Neural progenitor cell (in vitro differentiated cells): Measurements from ENCODE around the gene IFFO2. TPM values are rescaled to one million over a fixed set of nuclear protein-coding genes. Genes with fewer than 3 reads are reported as not detected.

ENCODE experiments used
- DNase-seq: peaks from one replicate; pipeline ENCODE4 v3.0.0-alpha.2; 2016; ENCODE audit warnings: low spot score
- H2AFZ ChIP-seq: fragments of 200-600 bp; sonication (generic); replicated peaks from 2 replicates; pipeline ENCODE4 v1.6.1; 2016; ENCODE audit warnings: antibody characterized with exemption
- H3F3A ChIP-seq: fragments of 200-600 bp; sonication (generic); 2 replicates; pipeline ENCODE4 v1.6.1; 2016; ENCODE audit warnings: antibody characterized with exemption, low read depth
- H3K27ac ChIP-seq: fragments of 200-600 bp; sonication (generic); 2 replicates; pipeline ENCODE4 v1.5.1; 2016; ENCODE audit warnings: mild to moderate bottlenecking
- H3K27me3 ChIP-seq: fragments of 200-600 bp; sonication (generic); 2 replicates; pipeline ENCODE4 v1.6.1; 2016; ENCODE audit warnings: mild to moderate bottlenecking, moderate library complexity
- H3K36me3 ChIP-seq: fragments of 200-600 bp; sonication (generic); 2 replicates; pipeline ENCODE4 v1.5.1; 2016
- H3K4me1 ChIP-seq: fragments of 200-600 bp; sonication (generic); 2 replicates; pipeline ENCODE4 v1.6.1; 2016; ENCODE audit warnings: mixed run types
- H3K4me2 ChIP-seq: fragments of 200-600 bp; sonication (generic); 2 replicates; pipeline ENCODE4 v1.6.1; 2016
- H3K4me3 ChIP-seq: fragments of 200-600 bp; sonication (generic); 2 replicates; pipeline ENCODE4 v1.5.1; 2016
- H3K79me2 ChIP-seq: fragments of 200-600 bp; sonication (generic); 2 replicates; pipeline ENCODE4 v1.6.1; 2016; ENCODE audit warnings: low read depth
- H3K9ac ChIP-seq: fragments of 200-600 bp; sonication (generic); 2 replicates; pipeline ENCODE4 v1.6.1; 2016
- H3K9me3 ChIP-seq: fragments of 200-600 bp; sonication (generic); 2 replicates; pipeline ENCODE4 v1.5.1; 2016; ENCODE audit warnings: low read depth
- H4K20me1 ChIP-seq: fragments of 200-600 bp; sonication (generic); 2 replicates; pipeline ENCODE4 v1.6.1; 2016; ENCODE audit warnings: low read depth
- H3K27ac Mint-ChIP-seq: 3 replicates; pipeline ENCODE4 v1.8.0; 2021; ENCODE audit warnings: mixed read lengths
- H3K27me3 Mint-ChIP-seq: 2 replicates; pipeline ENCODE4 v1.8.0; 2022; ENCODE audit warnings: low read depth, mild to moderate bottlenecking, inconsistent platforms, moderate library complexity, mixed read lengths; ENCODE audit not compliant: insufficient read depth
- H3K36me3 Mint-ChIP-seq: 3 replicates; pipeline ENCODE4 v1.8.0; 2021; ENCODE audit warnings: mixed read lengths
- H3K4me1 Mint-ChIP-seq: 3 replicates; pipeline ENCODE4 v1.8.0; 2021; ENCODE audit warnings: mixed read lengths
- H3K4me3 Mint-ChIP-seq: 3 replicates; pipeline ENCODE4 v1.8.0; 2021; ENCODE audit warnings: mild to moderate bottlenecking, moderate library complexity, mixed read lengths
- H3K9me3 Mint-ChIP-seq: 3 replicates; pipeline ENCODE4 v1.8.0; 2020; ENCODE audit warnings: mixed read lengths
- EZH2 ChIP-seq: fragments of 200-600 bp; sonication (generic); IDR thresholded peaks from 2 replicates; pipeline ENCODE4 v1.6.1; 2017; ENCODE audit warnings: antibody characterized with exemption, mild to moderate bottlenecking, moderate library complexity
- EZH2phosphoT487 ChIP-seq: fragments of 200-600 bp; sonication (generic); IDR thresholded peaks from 2 replicates; pipeline ENCODE4 v1.6.1; 2017; ENCODE audit warnings: antibody characterized with exemption
- total RNA-seq: library from RNA; depleted of rRNA; stranded (reverse); fragments of >200 nt; gene quantifications from 2 replicates; pipeline ENCODE4 v1.2.3, GENCODE V29; 2015; ENCODE audit warnings: low replicate concordance
- TF ChIP-seq, protein P1 (sequence below): fragments of 200-600 bp; sonication (generic); IDR thresholded peaks from 2 replicates; pipeline ENCODE4 v1.5.1; 2017; ENCODE audit warnings: antibody characterized with exemption, mild to moderate bottlenecking

The IFFO2 gene
- total RNA-seq, 1 donor from 2014 or later, result 0.65 TPM

DNA sequence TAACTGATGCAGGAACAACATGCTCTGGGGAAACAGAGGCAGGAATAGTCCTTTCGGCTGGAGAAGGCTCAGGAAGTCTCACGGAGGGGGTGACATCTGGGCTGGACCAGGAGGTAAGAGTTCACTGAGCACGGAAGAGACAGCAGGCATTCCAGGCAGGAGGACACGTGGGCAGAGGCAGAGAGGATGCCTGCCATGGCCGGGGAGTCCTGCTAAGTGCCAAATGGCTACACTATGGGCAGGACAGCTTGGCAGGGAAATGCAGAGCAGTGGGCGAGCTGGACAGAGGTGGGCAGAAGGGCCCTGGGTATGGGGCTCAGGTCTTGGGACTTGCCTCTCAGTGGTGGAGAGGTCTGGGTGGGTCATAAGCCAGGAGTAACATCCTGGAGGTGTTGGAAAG lies 71.7 kb downstream of the IFFO2 start:
- H3K4me3 ChIP-seq, result no peak overlapping the region
- H2AFZ ChIP-seq, result no peak overlapping the region
- H3K27ac Mint-ChIP-seq, result no peak overlapping the region
- H3K27ac ChIP-seq, result no peak overlapping the region
- H3K4me3 Mint-ChIP-seq, result no peak overlapping the region
- H3K9me3 Mint-ChIP-seq, result no peaks in the 10 kb centered on the region
- H3K4me1 ChIP-seq, result peaks cover under 1% of the 10 kb centered on the region
- H3F3A ChIP-seq, result no peaks in the 10 kb centered on the region
- no peaks in the 10 kb centered on the region for H3K9me3 ChIP-seq
- no peak for DNase-seq
- no peaks in the 10 kb centered on the region for H3K36me3 ChIP-seq
- H3K9ac ChIP-seq, result no peak overlapping the region
- H3K4me2 ChIP-seq, result no peak overlapping the region
- no peaks in the 10 kb centered on the region for H3K27me3 ChIP-seq
- H3K36me3 Mint-ChIP-seq, result no peaks in the 10 kb centered on the region
- TF ChIP-seq EZH2phosphoT487 (no peak), EZH2 (no peak)
- TF ChIP-seq, protein P1, sequence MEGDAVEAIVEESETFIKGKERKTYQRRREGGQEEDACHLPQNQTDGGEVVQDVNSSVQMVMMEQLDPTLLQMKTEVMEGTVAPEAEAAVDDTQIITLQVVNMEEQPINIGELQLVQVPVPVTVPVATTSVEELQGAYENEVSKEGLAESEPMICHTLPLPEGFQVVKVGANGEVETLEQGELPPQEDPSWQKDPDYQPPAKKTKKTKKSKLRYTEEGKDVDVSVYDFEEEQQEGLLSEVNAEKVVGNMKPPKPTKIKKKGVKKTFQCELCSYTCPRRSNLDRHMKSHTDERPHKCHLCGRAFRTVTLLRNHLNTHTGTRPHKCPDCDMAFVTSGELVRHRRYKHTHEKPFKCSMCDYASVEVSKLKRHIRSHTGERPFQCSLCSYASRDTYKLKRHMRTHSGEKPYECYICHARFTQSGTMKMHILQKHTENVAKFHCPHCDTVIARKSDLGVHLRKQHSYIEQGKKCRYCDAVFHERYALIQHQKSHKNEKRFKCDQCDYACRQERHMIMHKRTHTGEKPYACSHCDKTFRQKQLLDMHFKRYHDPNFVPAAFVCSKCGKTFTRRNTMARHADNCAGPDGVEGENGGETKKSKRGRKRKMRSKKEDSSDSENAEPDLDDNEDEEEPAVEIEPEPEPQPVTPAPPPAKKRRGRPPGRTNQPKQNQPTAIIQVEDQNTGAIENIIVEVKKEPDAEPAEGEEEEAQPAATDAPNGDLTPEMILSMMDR, result no peak
- peaks cover 2% of the 10 kb centered on the region for H3K27me3 Mint-ChIP-seq
- H4K20me1 ChIP-seq, result peaks cover 3% of the 10 kb centered on the region
- no peaks in the 10 kb centered on the region for H3K4me1 Mint-ChIP-seq
- no peaks in the 10 kb centered on the region for H3K79me2 ChIP-seq

DNA sequence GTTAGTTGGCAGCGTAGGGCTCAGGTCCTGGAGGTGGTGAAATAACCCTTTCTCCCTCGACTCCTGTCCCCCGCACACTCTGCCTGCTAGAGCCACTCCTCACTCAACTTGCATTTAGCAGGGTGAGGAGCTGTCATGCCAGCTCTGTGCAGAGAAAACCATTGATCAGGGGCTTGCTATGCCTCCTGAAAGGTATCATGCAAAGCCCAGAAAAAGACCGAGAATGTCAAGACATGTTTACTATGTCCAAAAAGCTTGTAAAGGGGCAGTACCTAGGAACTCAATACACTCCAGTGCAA lies 72.1 kb downstream of the IFFO2 start:
- TF ChIP-seq EZH2phosphoT487 (no peak), EZH2 (no peak)
- TF ChIP-seq, protein P1, result no peak
- Histone ChIP-seq H3K36me3 (no peaks in the 10 kb centered on the region), H4K20me1 (peaks cover 3% of the 10 kb centered on the region), H3K27me3 (no peaks in the 10 kb centered on the region), H3K4me3 (no peak overlapping the region), H3K9ac (no peak overlapping the region), H2AFZ (no peak overlapping the region), H3K4me1 (peaks cover 3% of the 10 kb centered on the region), H3K79me2 (no peaks in the 10 kb centered on the region), H3K9me3 (no peaks in the 10 kb centered on the region), H3F3A (no peaks in the 10 kb centered on the region), H3K27ac (no peak overlapping the region), H3K4me2 (no peak overlapping the region)
- no peaks in the 10 kb centered on the region for H3K9me3 Mint-ChIP-seq
- no peaks in the 10 kb centered on the region for H3K4me1 Mint-ChIP-seq
- H3K4me3 Mint-ChIP-seq, result no peak overlapping the region
- peaks cover 2% of the 10 kb centered on the region for H3K27me3 Mint-ChIP-seq
- H3K27ac Mint-ChIP-seq, result no peak overlapping the region
- no peaks in the 10 kb centered on the region for H3K36me3 Mint-ChIP-seq
- no peak for DNase-seq

DNA sequence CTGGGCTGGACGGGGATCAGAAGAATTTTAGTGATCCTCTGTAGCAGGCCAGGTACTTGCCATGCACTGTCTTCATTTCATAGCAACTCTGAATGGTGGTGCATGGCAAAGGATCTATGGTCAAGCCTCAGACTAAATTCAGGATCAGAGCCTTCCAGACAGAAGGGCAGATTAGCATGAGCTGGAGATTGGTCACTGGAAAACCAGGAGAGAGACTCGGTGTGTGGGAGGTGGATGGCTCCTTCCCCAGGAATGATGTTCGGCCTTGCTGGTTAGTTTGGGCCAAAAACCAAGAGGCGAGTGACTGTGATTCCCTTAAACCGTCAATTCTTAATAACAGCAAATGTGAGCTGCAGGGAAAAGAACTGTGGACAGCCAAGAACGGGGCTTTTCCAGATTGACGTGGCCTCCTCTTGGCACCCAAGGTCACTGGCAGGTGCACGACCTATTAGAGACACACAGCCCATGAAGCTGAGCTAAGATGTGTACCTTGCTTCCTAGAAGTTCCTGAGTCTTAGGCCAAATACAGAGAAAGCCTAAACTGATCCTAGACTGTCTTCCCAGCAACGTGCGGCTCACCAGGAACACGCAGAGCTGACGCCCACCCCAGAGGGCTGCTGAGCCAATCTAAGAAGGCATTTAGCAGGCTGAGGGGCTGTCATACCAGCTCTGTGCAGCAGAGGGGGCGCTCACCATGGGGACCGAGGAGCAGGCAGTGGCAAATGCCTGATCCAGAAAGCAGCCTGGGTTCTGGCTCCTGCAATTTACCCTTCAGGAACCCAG lies 72.6 kb downstream of the IFFO2 start:
- Mint-ChIP-seq H3K9me3 (no peaks in the 10 kb centered on the region), H3K27ac (no peak overlapping the region), H3K36me3 (no peaks in the 10 kb centered on the region), H3K4me3 (no peak overlapping the region), H3K4me1 (no peaks in the 10 kb centered on the region), H3K27me3 (peaks cover 2% of the 10 kb centered on the region)
- Histone ChIP-seq H2AFZ (no peak overlapping the region), H3K4me2 (no peak overlapping the region), H4K20me1 (peaks cover 3% of the 10 kb centered on the region), H3K36me3 (no peaks in the 10 kb centered on the region), H3K9ac (no peak overlapping the region), H3F3A (no peaks in the 10 kb centered on the region), H3K79me2 (no peaks in the 10 kb centered on the region), H3K9me3 (no peaks in the 10 kb centered on the region), H3K4me1 (peaks cover 3% of the 10 kb centered on the region), H3K4me3 (no peak overlapping the region), H3K27me3 (no peaks in the 10 kb centered on the region), H3K27ac (no peak overlapping the region)
- no peak for TF ChIP-seq EZH2phosphoT487
- TF ChIP-seq, protein P1, result peak; percentile 85
- DNase-seq, result peak; percentile 83
